ENCODE results near the gene GOLGA6L2. TPM values are rescaled to one million over a fixed set of nuclear protein-coding genes. Genes with fewer than 3 reads are reported as not detected.

GOLGA6L2 gene
- total and polyA plus RNA-seq, 2 of the 8 experiments (the other 6 are each of a cell fraction or from before 2014, with no cell fraction given), result not detected

DNA sequence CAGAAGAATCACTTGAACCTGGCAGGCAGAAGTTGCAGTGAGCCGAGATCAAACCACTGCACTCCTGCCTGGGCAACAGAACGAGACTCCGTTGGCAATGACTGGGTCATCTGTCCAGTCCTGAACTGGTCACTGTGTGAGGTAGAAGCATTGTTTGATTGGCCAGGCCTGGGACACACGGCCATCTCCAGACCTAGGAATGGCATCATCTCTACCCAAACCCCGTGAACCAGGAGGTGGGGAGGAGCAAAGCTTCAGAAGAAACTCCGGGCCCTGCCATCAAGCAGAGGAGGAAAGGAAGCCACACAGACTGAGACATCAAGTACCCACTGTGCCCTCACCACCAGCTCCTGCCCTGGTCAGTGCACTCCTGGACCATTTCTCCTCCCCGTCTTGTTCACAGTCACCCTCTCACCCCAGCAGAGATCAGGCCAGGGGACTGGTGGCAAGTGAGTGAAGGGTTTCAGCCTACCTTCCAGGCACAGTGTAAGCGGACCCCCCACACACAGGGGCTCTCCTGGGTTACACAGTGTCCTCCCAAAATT lies 31.6 kb downstream of the GOLGA6L2 start:
- no peak overlapping the region for H4K8ac ChIP-seq (ENCODE audit: extremely low read depth, insufficient read depth, low read length)
- no peak overlapping the region for H3K14ac ChIP-seq (ENCODE audit: insufficient read length)
- ChIA-PET CTCF (ENCODE audit: partially characterized antibody) (no interaction called here), POLR2A (ENCODE audit: partially characterized antibody) (no interaction called here)
- no peak overlapping the region for H4K91ac ChIP-seq (replicated peaks; ENCODE audit: insufficient read length, low read length)
- no peak overlapping the region for H3K4me3 ChIP-seq (ENCODE audit: extremely low read depth in 1 of 4, insufficient read depth in 2 of 4, low read depth in 3 of 4, low read length in 4 of 4)
- no peaks in the 10 kb centered on the region for H3K27me3 ChIP-seq (replicated peaks in 1 of 4; ENCODE audit: control insufficient read depth in 3 of 4, extremely low read depth in 1 of 4, insufficient read depth in 3 of 4, low read length in 3 of 4)
- H3K27ac ChIP-seq (ENCODE audit: low read depth, low read length), result no peak overlapping the region
- no peak overlapping the region for H3K23ac ChIP-seq (ENCODE audit: insufficient read length)
- H3K18ac ChIP-seq (ENCODE audit: extremely low read depth, low read length), result no peak overlapping the region
- no peak overlapping the region for H3K56ac ChIP-seq (replicated peaks; ENCODE audit: insufficient read length, low read depth, low read length)
- H3K9ac ChIP-seq (replicated peaks in 1 of 4; ENCODE audit: extremely low read depth in 1 of 4, low read depth in 3 of 4, low read length in 3 of 4), result no peak overlapping the region
- no peak overlapping the region for H2BK5ac ChIP-seq (ENCODE audit: low read depth, low read length)
- no peak overlapping the region for H2BK20ac ChIP-seq (ENCODE audit: low read length)
- no peak overlapping the region for H4K5ac ChIP-seq (ENCODE audit: insufficient read length, low read depth, low read length)
- no peak overlapping the region for H3K4ac ChIP-seq (replicated peaks; ENCODE audit: insufficient read length, low read depth, low read length)
- no peaks in the 10 kb centered on the region for H3K36me3 ChIP-seq (ENCODE audit: control insufficient read depth in 2 of 4, insufficient read depth in 4 of 4, low read length in 3 of 4)
- DNase-seq (ENCODE audit: low read depth in 1 of 2, low spot score in 2 of 2) (no peak), FAIRE-seq (no peak)
- no peak overlapping the region for H2BK12ac ChIP-seq (ENCODE audit: low read depth, low read length)
- no peaks in the 10 kb centered on the region for H4K20me1 ChIP-seq (replicated peaks in 1 of 2; ENCODE audit: control insufficient read depth in 1 of 2, insufficient read depth in 2 of 2, low read length in 2 of 2)
- H2BK120ac ChIP-seq (replicated peaks; ENCODE audit: low read depth, low read length), result no peak overlapping the region
- H3K4me2 ChIP-seq (ENCODE audit: insufficient read depth in 1 of 2, low read depth in 2 of 2, low read length in 2 of 2), result no peak overlapping the region
- no peaks in the 10 kb centered on the region for H3K79me2 ChIP-seq (ENCODE audit: control insufficient read depth in 1 of 2, insufficient read depth in 2 of 2, low read length in 2 of 2)
- H3K9me3 ChIP-seq (ENCODE audit: insufficient read depth in 2 of 2, low read depth in 1 of 2, low read length in 1 of 2), result peaks cover 5 to 34% of the 10 kb centered on the region in 2 experiments; a peak in 3 of 4 replicates
- H3K23me2 ChIP-seq (ENCODE audit: low read depth, low read length), result no peaks in the 10 kb centered on the region
- no peak overlapping the region for H2BK15ac ChIP-seq (ENCODE audit: low read length)
- no peaks in the 10 kb centered on the region for H3K79me1 ChIP-seq (ENCODE audit: low read depth, low read length)
- H2AK5ac ChIP-seq (ENCODE audit: low read depth, low read length), result no peak overlapping the region
- no peak overlapping the region for H2AFZ ChIP-seq (ENCODE audit: low read length)
- no peaks in the 10 kb centered on the region for H3K4me1 ChIP-seq (replicated peaks in 1 of 4; ENCODE audit: control insufficient read depth in 3 of 4, insufficient read depth in 4 of 4, low read length in 3 of 4)
- whole genome bisulfite sequencing, 2 experiments (ENCODE audit: extremely low coverage in 1 of 2, insufficient coverage in 1 of 2, insufficient read length in 1 of 2, insufficient replicate concordance in 2 of 2, low coverage in 1 of 2, low lambda C conversion rate in 2 of 2, missing lambda C conversion rate in 1 of 2), result 82% methylated on average over 8 of the region's 8 CpGs; no CpG with 5 or more reads in 1 of the 2 experiments
- no peak for TF ChIP-seq PHF8 (conservative IDR thresholded peaks at IDR 0.05; ENCODE audit: low read depth, low read length)
- no peak for TF ChIP-seq ASH2L (IDR thresholded peaks at IDR 0.05; ENCODE audit: low read length)
- TF ChIP-seq EZH2 (IDR thresholded peaks at IDR 0.05; ENCODE audit: low read depth, low read length, severe bottlenecking), result no peak
- no peak for TF ChIP-seq GABPA (IDR thresholded peaks at IDR 0.05; ENCODE audit: borderline replicate concordance, insufficient read depth, low read length)
- TF ChIP-seq, protein P1, sequence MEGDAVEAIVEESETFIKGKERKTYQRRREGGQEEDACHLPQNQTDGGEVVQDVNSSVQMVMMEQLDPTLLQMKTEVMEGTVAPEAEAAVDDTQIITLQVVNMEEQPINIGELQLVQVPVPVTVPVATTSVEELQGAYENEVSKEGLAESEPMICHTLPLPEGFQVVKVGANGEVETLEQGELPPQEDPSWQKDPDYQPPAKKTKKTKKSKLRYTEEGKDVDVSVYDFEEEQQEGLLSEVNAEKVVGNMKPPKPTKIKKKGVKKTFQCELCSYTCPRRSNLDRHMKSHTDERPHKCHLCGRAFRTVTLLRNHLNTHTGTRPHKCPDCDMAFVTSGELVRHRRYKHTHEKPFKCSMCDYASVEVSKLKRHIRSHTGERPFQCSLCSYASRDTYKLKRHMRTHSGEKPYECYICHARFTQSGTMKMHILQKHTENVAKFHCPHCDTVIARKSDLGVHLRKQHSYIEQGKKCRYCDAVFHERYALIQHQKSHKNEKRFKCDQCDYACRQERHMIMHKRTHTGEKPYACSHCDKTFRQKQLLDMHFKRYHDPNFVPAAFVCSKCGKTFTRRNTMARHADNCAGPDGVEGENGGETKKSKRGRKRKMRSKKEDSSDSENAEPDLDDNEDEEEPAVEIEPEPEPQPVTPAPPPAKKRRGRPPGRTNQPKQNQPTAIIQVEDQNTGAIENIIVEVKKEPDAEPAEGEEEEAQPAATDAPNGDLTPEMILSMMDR (IDR thresholded peaks at IDR 0.05; ENCODE audit: control extremely low read depth in 1 of 3, insufficient read depth in 1 of 3, low read depth in 1 of 3, low read length in 3 of 3), result no peak

Data from H1 (cell line).